DMS114 treated with DMSO at 0.1 percent for 48 hours (cell line): Measurements from ENCODE around the gene NHERF2.

Source experiments
- DNase-seq: peaks from one replicate; lab custom pipeline; 2025; ENCODE audit not compliant: unreplicated experiment; lab: John Stamatoyannopoulos, UW

NHERF2 gene

GRCh38 chr16:2056681-2057407 lies 30.1 kb downstream of the NHERF2 start:
- DNase-seq: peak; percentile 5

DNA sequence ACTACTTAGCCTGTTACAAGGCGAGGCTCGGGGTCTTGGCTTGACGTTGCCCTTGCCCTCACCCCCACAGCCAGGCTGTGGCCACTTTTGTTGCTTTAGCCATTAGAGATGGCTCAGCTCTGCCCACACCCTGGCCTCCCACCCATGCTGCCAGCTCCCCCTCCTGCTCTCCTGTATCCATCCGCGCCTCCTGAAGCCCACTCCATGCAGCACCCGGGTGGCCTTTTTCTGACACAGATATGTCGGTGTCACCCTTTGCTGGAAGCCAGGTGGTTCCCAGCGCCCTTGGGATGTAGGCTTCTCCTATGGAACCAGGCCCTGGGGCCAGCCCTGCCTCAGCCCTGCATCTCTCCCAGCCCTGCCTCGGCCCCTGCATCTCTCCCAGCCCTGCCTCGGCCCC lies 30.7 kb downstream of the NHERF2 start:
- DNase-seq: no peak

GRCh38 chr16:2058420-2058819 lies 31.7 kb downstream of the NHERF2 start:
- no peak for DNase-seq

- DNase-seq: no peak
Measured at GRCh38 chr16:2058872-2059271, 32.2 kb downstream of the NHERF2 start.

- no peak for DNase-seq
Measured at GRCh38 chr16:2060346-2060745, 33.6 kb downstream of the NHERF2 start.

DNA sequence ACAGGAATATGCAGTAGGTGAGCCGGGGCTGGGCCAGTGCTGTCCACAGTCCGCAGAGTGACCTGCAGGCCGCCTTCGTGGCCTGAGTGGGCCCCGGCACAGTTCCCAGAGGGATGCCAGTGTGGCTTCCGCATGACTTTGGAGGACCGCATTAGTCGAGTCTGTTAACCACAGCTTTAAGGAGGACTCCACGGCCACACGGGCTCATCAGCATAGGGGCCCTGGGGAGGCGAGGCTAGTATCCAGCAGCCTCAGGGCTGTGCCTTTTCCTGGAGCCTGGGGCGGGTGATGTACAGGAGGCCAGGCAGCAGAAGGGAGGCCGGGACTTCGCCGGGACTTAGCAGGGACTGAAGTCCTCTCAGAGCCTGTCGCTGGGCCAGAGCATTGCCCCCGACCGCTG lies 34.3 kb downstream of the NHERF2 start:
- DNase-seq: no peak

DNA sequence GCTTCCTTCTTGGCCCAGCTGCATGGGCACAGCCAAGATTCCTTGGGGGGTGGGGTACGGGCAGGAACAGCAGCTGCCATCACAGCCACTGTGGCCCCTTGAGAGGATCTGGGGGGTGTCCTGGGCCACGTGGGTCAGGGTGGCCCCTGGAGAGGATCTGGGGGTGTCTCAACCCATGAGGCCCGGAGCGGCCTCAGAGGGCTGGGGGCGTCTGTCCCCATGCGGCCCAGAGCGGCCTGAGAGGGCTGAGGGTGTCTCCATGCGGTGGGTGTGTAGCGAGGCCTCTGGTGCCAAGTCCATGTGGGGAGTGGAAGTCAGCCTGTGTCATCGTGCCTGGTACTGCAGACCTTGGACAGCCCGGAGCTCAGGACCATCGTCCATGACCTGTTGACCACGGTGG lies 34.8 kb downstream of the NHERF2 start:
- no peak for DNase-seq

DNA sequence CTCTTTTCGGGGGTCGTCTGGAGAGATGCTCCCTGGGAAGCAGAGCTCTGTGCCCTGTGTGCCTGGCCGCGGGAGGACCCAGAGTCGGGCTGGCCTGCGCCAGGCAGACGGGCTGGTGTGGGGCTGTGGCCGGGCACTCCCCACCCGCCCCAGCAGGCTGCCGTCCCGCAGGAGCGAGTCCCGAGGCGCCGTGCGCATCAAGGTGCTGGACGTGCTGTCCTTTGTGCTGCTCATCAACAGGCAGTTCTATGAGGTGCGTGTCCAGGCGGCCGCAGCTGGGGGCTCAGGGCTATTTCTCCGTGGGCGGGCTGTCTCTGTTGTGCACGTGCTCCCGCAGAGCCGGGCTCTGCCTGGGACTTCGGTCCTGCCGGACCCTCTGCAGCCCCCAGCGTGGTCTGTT lies 36.1 kb downstream of the NHERF2 start:
- DNase-seq: no peak

DNA sequence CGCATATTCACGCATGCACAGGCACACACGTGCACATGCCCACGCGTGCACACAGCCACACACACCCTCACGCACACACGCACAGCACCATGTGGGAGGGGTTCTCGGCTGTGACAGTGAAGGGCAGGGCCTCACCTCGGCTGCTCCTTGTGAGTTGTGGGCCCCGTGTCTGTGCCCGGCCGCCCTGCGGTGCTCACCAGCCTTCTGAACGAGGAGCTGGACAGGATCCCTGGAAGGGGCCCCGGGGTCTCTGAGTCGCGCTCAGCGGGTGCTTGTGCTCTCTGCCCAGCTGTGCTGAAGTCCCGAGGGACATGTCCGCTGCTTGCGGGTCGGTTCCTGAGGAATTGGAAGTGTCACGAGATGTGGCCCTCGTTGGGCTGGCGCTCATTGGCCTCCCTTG lies 37.2 kb downstream of the NHERF2 start:
- no peak for DNase-seq

GRCh38 chr16:2064368-2064945 lies 37.8 kb downstream of the NHERF2 start:
- no peak for DNase-seq

- DNase-seq: no peak
Measured at GRCh38 chr16:2066139-2066538, 39.4 kb downstream of the NHERF2 start.

DNA sequence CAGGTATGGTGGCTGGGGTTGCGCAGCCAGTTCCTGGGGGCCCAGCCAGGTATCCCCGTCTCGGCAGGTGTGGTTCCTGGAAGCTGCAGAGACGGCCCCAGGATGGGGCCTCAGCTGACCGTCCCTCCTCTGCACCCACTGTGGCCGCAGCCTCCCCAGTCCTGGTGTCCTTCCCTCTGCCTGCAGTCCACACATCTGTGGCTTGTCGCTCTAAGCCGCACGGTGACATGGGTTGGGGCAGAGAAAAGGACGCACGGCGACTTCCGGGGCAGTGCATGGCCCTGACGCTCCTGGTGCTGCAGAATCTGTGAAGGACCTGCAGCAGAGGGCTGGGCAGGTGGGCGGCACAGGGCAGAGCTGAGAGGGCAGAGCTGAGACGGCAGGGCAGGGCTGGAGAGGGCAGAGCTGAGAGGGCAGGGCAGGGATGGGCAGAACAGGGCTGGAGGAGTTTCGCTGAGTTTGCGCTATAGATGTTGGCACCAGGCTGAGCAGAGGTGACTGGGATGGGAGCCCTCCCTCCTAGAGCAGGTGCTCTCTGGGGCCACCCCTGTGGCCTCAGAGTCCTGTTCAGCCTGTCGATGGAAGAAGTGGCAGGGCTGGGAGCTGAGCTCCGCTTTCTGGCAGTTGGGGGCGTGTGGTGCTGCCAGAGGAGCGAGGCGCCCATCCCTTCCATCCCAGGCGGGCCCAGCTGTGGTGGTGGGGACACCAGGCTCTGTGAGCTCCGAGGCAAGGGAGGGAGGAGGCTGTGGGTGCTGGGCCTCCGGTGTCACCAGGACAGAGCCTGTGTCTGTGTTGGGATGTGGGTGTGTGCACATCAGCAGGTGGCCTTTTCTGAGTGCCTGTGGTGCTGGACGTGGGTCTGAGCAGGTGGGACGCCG lies 44.1 kb downstream of the NHERF2 start:
- no peak for DNase-seq

GRCh38 chr16:2071454-2072202 lies 44.9 kb downstream of the NHERF2 start:
- no peak for DNase-seq

DNA sequence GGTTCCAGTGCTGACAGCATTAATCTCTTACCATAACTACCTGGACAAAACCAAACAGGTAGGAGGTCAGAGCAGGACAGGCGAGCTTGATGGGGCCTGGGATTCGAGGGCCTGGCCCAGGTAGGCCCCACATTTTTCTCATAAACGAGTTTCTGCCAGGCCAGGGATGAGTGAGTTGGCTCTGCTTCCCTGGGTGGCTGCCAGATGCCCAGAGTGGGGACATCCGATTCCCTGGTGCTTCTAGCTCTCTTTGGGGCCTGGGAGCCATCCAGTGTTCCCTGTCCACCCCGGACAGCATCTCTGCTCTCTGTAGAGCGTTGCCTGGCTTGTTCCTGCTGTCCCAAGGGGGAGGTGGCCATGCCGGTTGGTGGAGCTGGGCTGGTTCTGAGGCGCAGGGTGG lies 46.2 kb downstream of the NHERF2 start:
- DNase-seq: no peak

- DNase-seq: no peak
Measured at GRCh38 chr16:2074071-2074470, 47.4 kb downstream of the NHERF2 start.

DNA sequence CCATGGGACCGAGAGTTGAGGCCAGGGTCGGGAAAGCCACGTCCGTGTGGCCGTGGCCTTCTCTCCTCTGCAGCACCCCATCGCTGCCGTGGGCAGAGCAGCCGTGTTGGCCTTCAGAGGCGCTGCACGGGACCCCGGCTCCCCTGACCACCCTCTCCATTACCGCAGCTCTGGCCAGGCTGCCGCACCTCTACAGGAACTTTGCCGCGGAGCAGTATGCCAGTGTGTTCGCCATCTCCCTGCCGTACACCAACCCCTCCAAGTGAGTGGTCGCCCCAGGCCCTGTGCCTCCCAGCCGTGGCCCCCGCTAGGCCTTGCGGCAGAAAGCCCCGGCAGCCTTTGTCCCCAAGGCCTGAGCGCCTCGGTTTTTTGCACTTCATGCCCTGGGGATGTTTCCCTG lies 48.9 kb downstream of the NHERF2 start:
- no peak for DNase-seq

DNA sequence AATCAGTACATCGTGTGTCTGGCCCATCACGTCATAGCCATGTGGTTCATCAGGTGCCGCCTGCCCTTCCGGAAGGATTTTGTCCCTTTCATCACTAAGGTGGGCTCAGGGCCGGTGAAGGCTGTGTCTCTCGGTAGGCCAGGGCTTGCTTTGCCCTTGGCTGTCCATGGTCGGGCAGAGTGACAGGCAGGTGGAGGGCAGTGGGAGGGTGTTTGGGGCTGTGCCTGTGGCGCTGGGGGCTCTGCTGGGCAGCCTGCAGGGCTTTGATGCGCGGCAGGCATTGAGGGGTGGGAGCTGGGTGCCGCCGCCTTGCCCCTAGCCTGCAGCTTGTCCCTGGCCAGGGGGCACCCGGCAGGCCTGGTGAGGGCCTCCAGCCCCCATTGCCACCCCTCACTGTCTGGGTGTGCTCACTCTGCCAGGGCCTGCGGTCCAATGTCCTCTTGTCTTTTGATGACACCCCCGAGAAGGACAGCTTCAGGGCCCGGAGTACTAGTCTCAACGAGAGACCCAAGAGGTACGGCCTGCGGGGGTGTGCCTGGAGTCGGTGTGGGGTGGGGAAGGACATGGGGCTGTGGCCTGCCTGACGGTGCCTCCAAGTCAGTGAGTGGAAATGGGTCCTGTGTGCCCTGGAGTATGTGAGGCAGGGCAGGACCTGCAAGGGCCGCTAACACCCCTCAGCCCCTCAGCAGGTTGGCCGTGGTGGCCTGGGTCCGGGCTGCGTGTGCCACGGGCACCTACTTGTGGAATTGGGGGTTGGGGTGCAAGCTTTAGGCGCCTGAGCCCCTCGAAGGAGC lies 49.6 kb downstream of the NHERF2 start:
- no peak for DNase-seq

DNA sequence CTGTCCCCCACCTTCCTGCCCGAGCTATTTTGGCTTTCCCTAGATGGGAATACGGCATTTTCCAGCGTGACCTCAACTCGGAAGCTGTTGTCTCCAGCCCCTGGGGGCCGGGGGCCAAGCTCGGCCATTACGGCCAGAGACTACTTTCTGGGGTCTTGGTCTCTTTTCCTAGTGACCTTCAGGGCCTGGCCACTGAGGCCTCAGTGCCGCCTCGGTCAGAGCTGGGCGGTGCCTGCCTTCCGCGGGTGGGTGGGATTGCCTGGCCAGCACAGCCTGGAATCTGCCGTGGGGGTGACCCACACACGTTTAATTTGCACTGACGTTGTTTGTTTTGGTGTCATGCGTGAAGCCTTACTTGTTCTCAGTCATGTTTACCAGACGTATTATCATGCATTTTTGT lies 50.3 kb downstream of the NHERF2 start:
- DNase-seq: no peak

- no peak for DNase-seq
Measured at GRCh38 chr16:2077696-2078095, 51.0 kb downstream of the NHERF2 start.

DNA sequence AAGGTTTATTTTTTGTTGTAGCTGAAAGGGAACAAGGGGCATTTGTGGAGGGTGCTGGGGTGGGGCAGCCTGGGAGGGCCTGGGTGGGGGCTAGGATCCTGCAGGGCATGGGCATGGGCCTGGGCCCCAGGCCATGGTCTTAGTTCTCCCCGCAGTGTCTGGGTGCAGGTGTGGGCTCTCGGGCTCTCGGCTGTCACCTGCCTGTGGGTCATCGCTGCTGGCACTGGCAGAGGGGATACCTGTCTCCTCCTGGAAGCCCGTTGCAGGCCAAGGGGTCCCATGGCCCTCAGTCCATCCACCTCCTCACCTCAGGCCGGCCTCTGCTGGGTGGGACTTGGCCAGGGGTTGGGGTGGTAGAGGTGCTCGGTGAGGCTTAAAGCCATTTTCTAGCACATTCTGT lies 51.4 kb downstream of the NHERF2 start:
- no peak for DNase-seq

GRCh38 chr16:2078691-2079090 lies 52.0 kb downstream of the NHERF2 start:
- DNase-seq: no peak
